H9 (cell line): Measurements from ENCODE around the gene INTS6. TPM values are rescaled to one million over a fixed set of nuclear protein-coding genes. Genes with fewer than 3 reads are reported as not detected.

ENCODE experiments used
- DNase-seq: peaks from one replicate; pipeline ENCODE4 v3.0.0-alpha.2; 2017
- H2AFZ ChIP-seq: one replicate; pipeline ENCODE4 v1.6.1; 2013; ENCODE audit warnings: mild to moderate bottlenecking, low read length, control low read depth, moderate library complexity
- H2AK5ac ChIP-seq: 2 replicates; pipeline ENCODE4 v1.6.1; 2013; ENCODE audit warnings: low read length, control low read depth, mixed read lengths; ENCODE audit not compliant: insufficient read length
- H2BK120ac ChIP-seq: one replicate; pipeline ENCODE4 v1.6.1; 2013; ENCODE audit warnings: low read depth, mild to moderate bottlenecking, low read length, control low read depth, inconsistent platforms; ENCODE audit not compliant: poor library complexity, severe bottlenecking
- H2BK12ac ChIP-seq: 2 replicates; pipeline ENCODE4 v1.6.1; 2013; ENCODE audit warnings: low read length, control low read depth, mixed read lengths, low read depth; ENCODE audit not compliant: insufficient read length
- H2BK15ac ChIP-seq: 2 replicates; pipeline ENCODE4 v1.6.1; 2013; ENCODE audit warnings: low read depth, low read length, control low read depth
- H2BK20ac ChIP-seq: one replicate; pipeline ENCODE4 v1.6.1; 2013; ENCODE audit warnings: low read depth, mild to moderate bottlenecking, low read length, control low read depth, inconsistent platforms; ENCODE audit not compliant: poor library complexity, severe bottlenecking
- H2BK5ac ChIP-seq: 2 replicates; pipeline ENCODE4 v1.6.1; 2013; ENCODE audit warnings: low read length, control low read depth, mixed read lengths; ENCODE audit not compliant: insufficient read length
- H3K14ac ChIP-seq: 2 replicates; pipeline ENCODE4 v1.6.1; 2013; ENCODE audit warnings: low read length, control low read depth; ENCODE audit not compliant: insufficient read depth
- H3K18ac ChIP-seq: 2 replicates; pipeline ENCODE4 v1.6.1; 2013; ENCODE audit warnings: low read depth, mild to moderate bottlenecking, mixed read lengths, low read length, control low read depth; ENCODE audit not compliant: insufficient read length
- H3K23ac ChIP-seq: 2 replicates; pipeline ENCODE4 v1.6.1; 2013; ENCODE audit warnings: low read length, control low read depth, mixed read lengths, low read depth; ENCODE audit not compliant: insufficient read length
- H3K23me2 ChIP-seq: 2 replicates; pipeline ENCODE4 v1.6.1; 2013; ENCODE audit warnings: low read depth, mild to moderate bottlenecking, mixed read lengths, low read length, control low read depth; ENCODE audit not compliant: insufficient read length, poor library complexity, severe bottlenecking
- H3K27ac ChIP-seq: 2 replicates; pipeline ENCODE4 v1.5.1; 2013; ENCODE audit warnings: low read length, control low read depth, mixed read lengths, low read depth; ENCODE audit not compliant: insufficient read length
- H3K27me3 ChIP-seq: 2 replicates; pipeline ENCODE4 v1.6.1; 2013; ENCODE audit warnings: low read length, control low read depth, inconsistent platforms; ENCODE audit not compliant: insufficient read depth
- H3K4ac ChIP-seq: 2 replicates; pipeline ENCODE4 v1.6.1; 2013; ENCODE audit warnings: low read depth, mild to moderate bottlenecking, control low read depth, inconsistent platforms, low read length, moderate library complexity
- H3K4me1 ChIP-seq: 2 replicates; pipeline ENCODE4 v1.6.1; 2013; ENCODE audit warnings: low read length, control low read depth, inconsistent platforms; ENCODE audit not compliant: insufficient read depth
- H3K4me2 ChIP-seq: 2 replicates; pipeline ENCODE4 v1.6.1; 2013; ENCODE audit warnings: low read length, control low read depth, mixed read lengths; ENCODE audit not compliant: insufficient read length, insufficient read depth
- H3K56ac ChIP-seq: 2 replicates; pipeline ENCODE4 v1.6.1; 2013; ENCODE audit warnings: low read depth, mild to moderate bottlenecking, mixed read lengths, low read length, control low read depth; ENCODE audit not compliant: insufficient read length
- H3K79me1 ChIP-seq: 2 replicates; pipeline ENCODE4 v1.6.1; 2013; ENCODE audit warnings: low read depth, mild to moderate bottlenecking, moderate library complexity, low read length, control low read depth, inconsistent platforms; ENCODE audit not compliant: insufficient read depth, poor library complexity, severe bottlenecking
- H3K79me2 ChIP-seq: 2 replicates; pipeline ENCODE4 v1.6.1; 2013; ENCODE audit warnings: low read length, control low read depth, inconsistent platforms; ENCODE audit not compliant: insufficient read depth
- H3K9ac ChIP-seq: 2 replicates; pipeline ENCODE4 v1.6.1; 2013; ENCODE audit warnings: low read length, control low read depth, mixed read lengths; ENCODE audit not compliant: insufficient read length; ENCODE audit errors: extremely low read depth
- H3K9me3 ChIP-seq: one replicate; pipeline ENCODE4 v1.6.1; 2013; ENCODE audit warnings: low read depth, low read length, inconsistent platforms; ENCODE audit not compliant: control insufficient read depth
- H3T11ph ChIP-seq: one replicate; pipeline ENCODE4 v1.6.1; 2013; ENCODE audit warnings: mild to moderate bottlenecking, low read length, control low read depth, inconsistent platforms
- H4K20me1 ChIP-seq: one replicate; pipeline ENCODE4 v1.6.1; 2013; ENCODE audit not compliant: control insufficient read depth, insufficient read length, insufficient read depth
- H4K5ac ChIP-seq: 2 replicates; pipeline ENCODE4 v1.6.1; 2013; ENCODE audit warnings: low read depth, mild to moderate bottlenecking, mixed read lengths, low read length, control low read depth; ENCODE audit not compliant: insufficient read length
- H4K8ac ChIP-seq: replicated peaks from 2 replicates; pipeline ENCODE4 v1.6.1; 2013; ENCODE audit warnings: low read length, control low read depth, mixed read lengths, low read depth; ENCODE audit not compliant: insufficient read length
- H4K91ac ChIP-seq: 2 replicates; pipeline ENCODE4 v1.6.1; 2013; ENCODE audit warnings: low read depth, mild to moderate bottlenecking, moderate library complexity, mixed read lengths, low read length, control low read depth; ENCODE audit not compliant: insufficient read length
- H3K27ac Mint-ChIP-seq, 3 experiments: 2 replicates in 2 of 3; 3 replicates in 1 of 3; pipeline ENCODE4 v1.8.0; 2020 to 2021; ENCODE audit warnings: mixed read lengths in 3 of 3, mild to moderate bottlenecking in 1 of 3, moderate library complexity in 1 of 3
- H3K27me3 Mint-ChIP-seq: 2 replicates; pipeline ENCODE4 v1.8.0; 2021; ENCODE audit warnings: low read depth, mild to moderate bottlenecking, moderate library complexity, mixed read lengths
- H3K36me3 Mint-ChIP-seq, 3 experiments: 2 replicates in 2 of 3; 3 replicates in 1 of 3; pipeline ENCODE4 v1.8.0; 2020 to 2021; ENCODE audit warnings: low read depth in 3 of 3, mixed read lengths in 3 of 3; ENCODE audit not compliant: insufficient read depth in 1 of 3
- H3K4me1 Mint-ChIP-seq, 2 experiments: 2 replicates each; pipeline ENCODE4 v1.8.0; 2020; ENCODE audit warnings: mixed read lengths in 2 of 2
- H3K4me3 Mint-ChIP-seq, 2 experiments: 2 replicates in 1 of 2; 3 replicates in 1 of 2; pipeline ENCODE4 v1.8.0; 2020 to 2021; ENCODE audit warnings: mild to moderate bottlenecking in 2 of 2, mixed read lengths in 2 of 2, moderate library complexity in 1 of 2
- H3K9me3 Mint-ChIP-seq, 2 experiments: 2 replicates in 1 of 2; 3 replicates in 1 of 2; pipeline ENCODE4 v1.8.0; 2020; ENCODE audit warnings: mild to moderate bottlenecking in 2 of 2, mixed read lengths in 2 of 2, moderate library complexity in 1 of 2
- WGBS: extraction: QIAGEN DNeasy Blood & Tissue Kit; methylation state at CpG from one replicate; pipeline ENCODE4 v1.1.7; 2013; ENCODE audit warnings: missing lambda C conversion rate, low lambda C conversion rate, mixed read lengths; ENCODE audit not compliant: insufficient read length; ENCODE audit errors: extremely low coverage; 5-methylcytosine and 5-hydroxymethylcytosine counted together
- total RNA-seq: library from RNA; stranded (reverse); gene quantifications from 2 replicates; pipeline ENCODE4 v1.2.1, GENCODE V29; 2021
- TF ChIP-seq, protein P1 (sequence below): fragments of 200-600 bp; sonication (generic); conservative IDR thresholded peaks from 3 replicates; pipeline ENCODE4 v1.8.0; 2021; ENCODE audit warnings: antibody characterized with exemption, mild to moderate bottlenecking

Gene INTS6
- total RNA-seq, 1 experiment from 2014 or later = 61.2 TPM

DNA sequence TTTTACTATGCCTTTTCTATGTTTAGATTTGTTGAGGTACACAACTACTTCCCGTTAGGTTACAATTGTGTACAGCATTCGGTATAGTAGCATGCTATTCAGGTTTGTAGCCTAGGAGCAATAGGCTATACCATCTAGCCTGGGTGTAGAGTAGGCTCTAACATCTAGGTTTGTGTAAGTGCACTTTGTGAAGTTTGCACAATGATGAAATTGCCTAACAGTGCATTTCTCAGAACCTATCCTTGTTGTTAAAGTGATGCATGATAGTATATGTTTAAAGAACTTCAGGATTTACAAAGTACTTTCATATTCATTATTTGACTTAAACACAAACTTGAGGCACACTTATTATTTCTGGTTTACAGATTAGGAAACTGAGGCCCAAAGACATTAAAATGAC is 124.9 kb downstream of the INTS6 start:
- Histone ChIP-seq H2BK20ac (no peak overlapping the region), H3K14ac (no peak overlapping the region), H3K79me2 (no peaks in the 10 kb centered on the region), H2BK15ac (no peak overlapping the region), H3K56ac (no peak overlapping the region), H4K8ac (no peak overlapping the region), H3K27ac (no peak overlapping the region), H3K9me3 (no peaks in the 10 kb centered on the region), H2AFZ (no peak overlapping the region), H4K5ac (no peak overlapping the region), H3K4me1 (peaks cover 4% of the 10 kb centered on the region; the same call in 1 of the 2 replicates), H3T11ph (no peak overlapping the region), H4K20me1 (no peaks in the 10 kb centered on the region), H3K27me3 (no peaks in the 10 kb centered on the region), H3K4ac (no peak overlapping the region), H3K79me1 (no peaks in the 10 kb centered on the region), H2BK12ac (no peak overlapping the region), H3K23ac (no peak overlapping the region), H2AK5ac (no peak overlapping the region), H2BK120ac (no peak overlapping the region), H3K4me2 (no peak overlapping the region), H3K9ac (no peak overlapping the region), H4K91ac (no peak overlapping the region), H3K18ac (no peak overlapping the region), H2BK5ac (no peak overlapping the region), H3K23me2 (no peaks in the 10 kb centered on the region)
- H3K27me3 Mint-ChIP-seq = no peaks in the 10 kb centered on the region
- no peaks in the 10 kb centered on the region for H3K9me3 Mint-ChIP-seq
- H3K4me3 Mint-ChIP-seq = no peak overlapping the region
- TF ChIP-seq, protein P1, sequence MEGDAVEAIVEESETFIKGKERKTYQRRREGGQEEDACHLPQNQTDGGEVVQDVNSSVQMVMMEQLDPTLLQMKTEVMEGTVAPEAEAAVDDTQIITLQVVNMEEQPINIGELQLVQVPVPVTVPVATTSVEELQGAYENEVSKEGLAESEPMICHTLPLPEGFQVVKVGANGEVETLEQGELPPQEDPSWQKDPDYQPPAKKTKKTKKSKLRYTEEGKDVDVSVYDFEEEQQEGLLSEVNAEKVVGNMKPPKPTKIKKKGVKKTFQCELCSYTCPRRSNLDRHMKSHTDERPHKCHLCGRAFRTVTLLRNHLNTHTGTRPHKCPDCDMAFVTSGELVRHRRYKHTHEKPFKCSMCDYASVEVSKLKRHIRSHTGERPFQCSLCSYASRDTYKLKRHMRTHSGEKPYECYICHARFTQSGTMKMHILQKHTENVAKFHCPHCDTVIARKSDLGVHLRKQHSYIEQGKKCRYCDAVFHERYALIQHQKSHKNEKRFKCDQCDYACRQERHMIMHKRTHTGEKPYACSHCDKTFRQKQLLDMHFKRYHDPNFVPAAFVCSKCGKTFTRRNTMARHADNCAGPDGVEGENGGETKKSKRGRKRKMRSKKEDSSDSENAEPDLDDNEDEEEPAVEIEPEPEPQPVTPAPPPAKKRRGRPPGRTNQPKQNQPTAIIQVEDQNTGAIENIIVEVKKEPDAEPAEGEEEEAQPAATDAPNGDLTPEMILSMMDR = no peak
- 0 out of 7 replicates have a peak overlapping the region, but pooled peaks of 1 of the 3 experiments have one; percentile 46 for H3K27ac Mint-ChIP-seq
- WGBS = no CpG with 5 or more reads among the region's 2 CpGs
- H3K4me1 Mint-ChIP-seq = peaks cover 40 to 52% of the 10 kb centered on the region in 2 experiments
- no peaks in the 10 kb centered on the region for H3K36me3 Mint-ChIP-seq
- no peak for DNase-seq
